ENCODE results near the gene PSMB4.
"Not testable (repeated sequence)": the region's sequence is repeated elsewhere in the genome, so short reads cannot be mapped to it uniquely, and the experiment has no call there.

PSMB4 gene

DNA sequence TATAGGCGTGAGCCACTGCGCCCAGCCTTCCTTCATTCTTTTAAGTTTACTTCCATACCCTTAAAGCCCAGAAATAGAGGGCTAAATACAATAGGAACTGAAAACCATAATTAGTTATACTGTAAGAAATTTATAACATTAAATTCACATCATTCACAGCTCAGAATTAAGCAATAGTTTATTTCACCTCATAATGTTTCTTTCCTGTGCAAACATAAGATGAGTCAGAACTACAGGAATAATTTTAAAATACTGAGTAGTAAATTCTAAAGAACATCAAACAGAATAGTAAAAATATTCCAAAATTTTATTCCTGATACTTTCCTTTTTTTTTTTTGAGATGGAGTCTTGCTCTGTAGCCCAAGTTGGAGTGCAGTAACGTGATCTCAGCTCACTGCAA is 35.8 kb downstream of the PSMB4 start:
- Histone ChIP-seq H3K4me3 (ENCODE audit: severe bottlenecking) (no peak overlapping the region), H3K4me1 (ENCODE audit: insufficient read depth, poor library complexity, severe bottlenecking) (peaks cover 10% of the 10 kb centered on the region), H3K36me3 (ENCODE audit: low read depth) (peaks cover 46% of the 10 kb centered on the region), H3K27me3 (ENCODE audit: insufficient read depth, poor library complexity, severe bottlenecking) (no peaks in the 10 kb centered on the region), H3K9me3 (ENCODE audit: severe bottlenecking) (no peaks in the 10 kb centered on the region), H3K27ac (ENCODE audit: poor library complexity, severe bottlenecking) (no peak overlapping the region)
- DNase-seq (ENCODE audit: low spot score) (no peak), ATAC-seq (ENCODE audit: low read depth) (peak; percentile 40; the same call in 1 of the 3 replicates)
- TF ChIP-seq, protein P1, sequence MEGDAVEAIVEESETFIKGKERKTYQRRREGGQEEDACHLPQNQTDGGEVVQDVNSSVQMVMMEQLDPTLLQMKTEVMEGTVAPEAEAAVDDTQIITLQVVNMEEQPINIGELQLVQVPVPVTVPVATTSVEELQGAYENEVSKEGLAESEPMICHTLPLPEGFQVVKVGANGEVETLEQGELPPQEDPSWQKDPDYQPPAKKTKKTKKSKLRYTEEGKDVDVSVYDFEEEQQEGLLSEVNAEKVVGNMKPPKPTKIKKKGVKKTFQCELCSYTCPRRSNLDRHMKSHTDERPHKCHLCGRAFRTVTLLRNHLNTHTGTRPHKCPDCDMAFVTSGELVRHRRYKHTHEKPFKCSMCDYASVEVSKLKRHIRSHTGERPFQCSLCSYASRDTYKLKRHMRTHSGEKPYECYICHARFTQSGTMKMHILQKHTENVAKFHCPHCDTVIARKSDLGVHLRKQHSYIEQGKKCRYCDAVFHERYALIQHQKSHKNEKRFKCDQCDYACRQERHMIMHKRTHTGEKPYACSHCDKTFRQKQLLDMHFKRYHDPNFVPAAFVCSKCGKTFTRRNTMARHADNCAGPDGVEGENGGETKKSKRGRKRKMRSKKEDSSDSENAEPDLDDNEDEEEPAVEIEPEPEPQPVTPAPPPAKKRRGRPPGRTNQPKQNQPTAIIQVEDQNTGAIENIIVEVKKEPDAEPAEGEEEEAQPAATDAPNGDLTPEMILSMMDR (IDR thresholded peaks at IDR 0.05; ENCODE audit: poor library complexity, severe bottlenecking), result no peak

DNA sequence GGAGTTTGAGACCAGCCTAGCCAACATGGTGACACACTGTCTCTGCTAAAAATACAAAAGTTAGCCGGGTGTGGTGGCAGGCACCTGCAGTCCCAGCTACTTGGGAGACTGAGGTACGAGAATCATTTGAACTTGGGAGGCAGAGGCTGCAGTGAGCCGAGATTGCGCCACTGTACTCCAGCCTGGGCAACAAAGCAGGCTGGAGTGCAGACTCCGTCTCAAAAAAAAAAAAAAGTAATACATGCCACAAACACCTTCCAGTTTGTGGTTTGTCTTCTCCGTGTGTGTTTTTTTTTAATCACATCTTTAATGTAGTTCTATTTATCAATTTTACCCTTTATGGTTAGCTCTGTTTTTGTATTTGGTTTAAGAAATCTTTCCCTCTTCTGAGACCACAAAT is 37.6 kb downstream of the PSMB4 start:
- Histone ChIP-seq H3K27ac (ENCODE audit: poor library complexity, severe bottlenecking) (no peak overlapping the region), H3K4me3 (ENCODE audit: severe bottlenecking) (no peak overlapping the region), H3K9me3 (ENCODE audit: severe bottlenecking) (no peaks in the 10 kb centered on the region), H3K4me1 (ENCODE audit: insufficient read depth, poor library complexity, severe bottlenecking) (peaks cover 10% of the 10 kb centered on the region), H3K36me3 (ENCODE audit: low read depth) (peaks cover 50% of the 10 kb centered on the region), H3K27me3 (ENCODE audit: insufficient read depth, poor library complexity, severe bottlenecking) (no peaks in the 10 kb centered on the region)
- ATAC-seq (ENCODE audit: low read depth) (no peak), DNase-seq (ENCODE audit: low spot score) (no peak)
- TF ChIP-seq, protein P1 (IDR thresholded peaks at IDR 0.05; ENCODE audit: poor library complexity, severe bottlenecking), result no peak

DNA sequence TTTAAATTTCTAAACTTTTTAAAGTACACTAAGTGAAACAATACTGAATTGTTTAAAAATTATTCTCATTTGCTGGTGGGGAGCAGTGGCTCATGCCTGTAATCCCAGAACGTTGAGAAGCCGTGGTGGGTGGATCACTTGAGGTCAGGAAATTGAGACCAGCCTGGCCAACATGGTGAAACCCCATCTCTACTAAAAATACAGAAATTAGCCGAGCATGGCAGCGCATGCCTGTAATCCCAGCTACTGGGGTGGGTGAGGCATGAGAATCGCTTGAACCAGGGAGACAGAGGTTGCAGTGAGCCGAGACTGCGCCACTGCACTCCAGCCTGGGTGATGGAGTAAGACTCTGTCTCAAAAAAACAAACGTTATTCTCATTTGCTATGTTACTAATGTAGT is 38.0 kb downstream of the PSMB4 start:
- not testable (repeated sequence) for H3K9me3 ChIP-seq (ENCODE audit: severe bottlenecking); ATAC-seq (ENCODE audit: low read depth)

DNA sequence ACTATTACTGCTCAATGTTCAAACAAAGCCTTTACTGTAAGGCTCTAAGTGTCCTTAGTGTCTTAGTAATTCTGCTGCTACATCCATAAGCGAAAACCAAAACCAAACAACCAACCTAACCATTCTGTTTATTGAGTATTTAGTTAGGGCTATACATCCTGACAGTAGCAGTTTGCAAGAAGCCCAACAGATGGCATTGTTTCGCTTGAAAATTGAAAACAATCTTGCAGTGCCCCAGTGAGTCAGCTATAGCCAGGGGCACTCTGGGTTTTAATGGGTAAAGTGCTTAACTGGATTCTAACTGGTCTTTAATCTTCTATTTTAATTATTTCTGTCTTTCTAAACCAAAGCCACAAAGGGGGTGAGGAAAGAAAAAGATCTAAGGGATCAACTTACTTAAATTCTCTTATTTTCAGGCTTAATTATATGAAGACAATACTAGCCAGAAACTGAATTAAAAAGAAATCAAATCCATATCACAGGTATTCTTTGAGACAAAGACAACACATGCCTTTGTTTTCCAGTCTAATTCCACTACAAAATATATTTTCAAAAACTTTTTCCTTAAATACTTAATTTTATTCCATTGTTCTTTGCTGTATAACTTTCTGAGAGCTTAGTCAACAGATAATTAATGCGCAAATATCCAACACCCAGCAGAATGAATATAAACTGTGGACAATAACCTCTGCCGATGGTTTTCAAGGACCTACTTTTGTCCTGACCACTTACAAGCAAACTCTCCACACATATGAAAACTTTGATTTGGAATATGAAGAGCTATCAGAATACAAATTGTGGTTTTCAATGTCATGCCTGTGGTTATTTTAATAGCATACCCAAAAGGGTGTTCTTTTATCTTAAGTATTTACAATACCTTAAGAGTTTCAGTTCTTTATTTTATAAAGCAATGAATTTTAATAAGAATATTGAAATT is 44.7 kb downstream of the PSMB4 start:
- H3K27ac ChIP-seq (ENCODE audit: poor library complexity, severe bottlenecking), result peak overlapping the region; percentile 52
- DNase-seq (ENCODE audit: low spot score) (no peak), ATAC-seq (ENCODE audit: low read depth) (peak; percentile 98)
- TF ChIP-seq, protein P1 (IDR thresholded peaks at IDR 0.05; ENCODE audit: poor library complexity, severe bottlenecking), result peak; percentile 89
- H3K36me3 ChIP-seq (ENCODE audit: low read depth), result peaks cover 32% of the 10 kb centered on the region
- peaks cover 12% of the 10 kb centered on the region for H3K4me1 ChIP-seq (ENCODE audit: insufficient read depth, poor library complexity, severe bottlenecking)
- no peak overlapping the region for H3K4me3 ChIP-seq (ENCODE audit: severe bottlenecking)
- H3K27me3 ChIP-seq (ENCODE audit: insufficient read depth, poor library complexity, severe bottlenecking), result no peaks in the 10 kb centered on the region
- no peaks in the 10 kb centered on the region for H3K9me3 ChIP-seq (ENCODE audit: severe bottlenecking)

More for the DNA sequence above, 38.0 kb downstream of the PSMB4 start:
- not testable (repeated sequence) for H3K27me3 ChIP-seq (ENCODE audit: insufficient read depth, poor library complexity, severe bottlenecking); H3K27ac ChIP-seq (ENCODE audit: poor library complexity, severe bottlenecking); DNase-seq (ENCODE audit: low spot score); H3K4me1 ChIP-seq (ENCODE audit: insufficient read depth, poor library complexity, severe bottlenecking); H3K4me3 ChIP-seq (ENCODE audit: severe bottlenecking)
- H3K36me3 ChIP-seq (ENCODE audit: low read depth), result peaks cover 53% of the 10 kb centered on the region

DNA sequence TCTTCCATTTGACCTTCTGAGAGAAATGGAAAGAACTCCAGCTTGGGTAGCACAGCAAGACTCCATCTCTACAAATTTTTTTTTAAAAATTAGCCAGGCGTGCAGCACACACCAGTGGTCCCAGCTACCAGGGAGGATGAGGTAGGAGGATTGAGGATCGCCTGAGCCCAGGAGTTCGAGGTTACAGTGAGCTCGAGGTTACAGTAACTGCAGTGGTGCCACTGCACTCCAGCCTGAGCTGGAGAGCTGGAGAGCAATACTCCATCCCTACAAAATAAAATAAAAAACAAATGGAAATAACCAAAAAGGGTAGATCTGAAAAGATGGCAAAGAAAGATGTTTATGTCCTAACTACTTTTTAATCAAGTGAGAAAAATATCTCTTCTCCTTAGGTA is 45.4 kb downstream of the PSMB4 start:
- Histone ChIP-seq H3K27ac (ENCODE audit: poor library complexity, severe bottlenecking) (peak overlapping the region; percentile 52), H3K4me3 (ENCODE audit: severe bottlenecking) (no peak overlapping the region)
- ATAC-seq (ENCODE audit: low read depth), result 0 out of 3 replicates have a peak, but pooled peaks have one; percentile 23

More for the DNA sequence above, 45.4 kb downstream of the PSMB4 start:
- Histone ChIP-seq H3K36me3 (ENCODE audit: low read depth) (peaks cover 26% of the 10 kb centered on the region), H3K9me3 (ENCODE audit: severe bottlenecking) (no peaks in the 10 kb centered on the region), H3K4me1 (ENCODE audit: insufficient read depth, poor library complexity, severe bottlenecking) (peaks cover 12% of the 10 kb centered on the region), H3K27me3 (ENCODE audit: insufficient read depth, poor library complexity, severe bottlenecking) (no peaks in the 10 kb centered on the region)
- DNase-seq (ENCODE audit: low spot score), result no peak
- TF ChIP-seq, protein P1 (IDR thresholded peaks at IDR 0.05; ENCODE audit: poor library complexity, severe bottlenecking), result no peak

All from RWPE2 (cell line).